GM12892 (cell line): Measurements from ENCODE around the gene MSL2.

Source experiments
- POLR2A ChIP-seq: IDR thresholded peaks from 2 replicates; pipeline ENCODE4 v1.6.1; 2011; ENCODE audit warnings: low read depth, low read length, control low read depth
- TAF1 ChIP-seq: IDR thresholded peaks from 2 replicates; pipeline ENCODE4 v1.6.1; 2011; ENCODE audit warnings: low read depth, mild to moderate bottlenecking, control low read depth, low read length, borderline replicate concordance

GRCh38 chr3:136186846-136187245 lies 9.3 kb downstream of the MSL2 start:
- TF ChIP-seq POLR2A = no peak
- no peak for TF ChIP-seq TAF1
